Stimulated activated CD4-positive, alpha-beta T cell treated with anti-CD3 and anti-CD28 coated beads, Interleukin-4, amount 100 ng/mL, for 24 hours (primary cell): ENCODE measurements around the gene MEGF11.

ENCODE experiments used
- DNase-seq: peaks from one replicate; pipeline ENCODE4 v3.0.0-alpha.2; 2020

MEGF11 gene

GRCh38 chr15:66237513-66238235 is 15.9 kb downstream of the MEGF11 start:
- DNase-seq: no peak

GRCh38 chr15:66236806-66237375 is 16.7 kb downstream of the MEGF11 start:
- DNase-seq: no peak

- DNase-seq: no peak
Measured at GRCh38 chr15:66235866-66236265, 17.7 kb downstream of the MEGF11 start.

GRCh38 chr15:66234798-66235197 is 18.8 kb downstream of the MEGF11 start:
- DNase-seq: no peak

GRCh38 chr15:66233487-66234415 is 19.8 kb downstream of the MEGF11 start:
- DNase-seq: no peak

- no peak for DNase-seq
Measured at GRCh38 chr15:66232267-66232625, 21.3 kb downstream of the MEGF11 start.

- no peak for DNase-seq
Measured at GRCh38 chr15:66231394-66232266, 21.9 kb downstream of the MEGF11 start.

- no peak for DNase-seq
Measured at GRCh38 chr15:66229790-66230465, 23.6 kb downstream of the MEGF11 start.

GRCh38 chr15:66228807-66229735 is 24.5 kb downstream of the MEGF11 start:
- DNase-seq: no peak

GRCh38 chr15:66226736-66227135 is 26.8 kb downstream of the MEGF11 start:
- DNase-seq: no peak

- no peak for DNase-seq
Measured at GRCh38 chr15:66225656-66226274, 27.8 kb downstream of the MEGF11 start.

GRCh38 chr15:66224946-66225345 is 28.6 kb downstream of the MEGF11 start:
- DNase-seq: no peak

GRCh38 chr15:66222273-66223198 is 31.0 kb downstream of the MEGF11 start:
- no peak for DNase-seq

GRCh38 chr15:66221126-66221525 is 32.4 kb downstream of the MEGF11 start:
- no peak for DNase-seq

GRCh38 chr15:66220601-66221000 is 32.9 kb downstream of the MEGF11 start:
- DNase-seq: no peak

GRCh38 chr15:66219339-66219738 is 34.2 kb downstream of the MEGF11 start:
- DNase-seq: no peak

- DNase-seq: no peak
Measured at GRCh38 chr15:66216806-66217205, 36.7 kb downstream of the MEGF11 start.

- no peak for DNase-seq
Measured at GRCh38 chr15:66215811-66216210, 37.7 kb downstream of the MEGF11 start.

- DNase-seq: no peak
Measured at GRCh38 chr15:66214246-66214645, 39.3 kb downstream of the MEGF11 start.

GRCh38 chr15:66212563-66212921 is 41.0 kb downstream of the MEGF11 start:
- DNase-seq: no peak
